HG02938 (cell line): ENCODE data around the gene BASP1.
"Not testable (repeated sequence)": the region's sequence is repeated elsewhere in the genome, so short reads cannot be mapped to it uniquely, and the experiment has no call there.

Source experiments
- ATAC-seq: cut with Tn5 transposase; IDR thresholded peaks from one replicate; pipeline ENCODE4 v1.9.1; 2021; ENCODE audit warnings: mild to moderate bottlenecking, moderate library complexity; ENCODE audit not compliant: unreplicated experiment

BASP1 gene

GRCh38 chr5:17287501-17288155 is 70.2 kb downstream of the BASP1 start:
- no peak for ATAC-seq

GRCh38 chr5:17288570-17288969 is 71.1 kb downstream of the BASP1 start:
- no peak for ATAC-seq

- ATAC-seq, result no peak
Measured at GRCh38 chr5:17289681-17290539, 72.5 kb downstream of the BASP1 start.

- ATAC-seq, result no peak
Measured at GRCh38 chr5:17290540-17290974, 73.1 kb downstream of the BASP1 start.

GRCh38 chr5:17292434-17293015 is 75.1 kb downstream of the BASP1 start:
- no peak for ATAC-seq

- no peak for ATAC-seq
Measured at GRCh38 chr5:17294639-17295311, 77.3 kb downstream of the BASP1 start.

- ATAC-seq, result no peak
Measured at GRCh38 chr5:17295671-17296070, 78.2 kb downstream of the BASP1 start.

GRCh38 chr5:17302106-17302505 is 84.7 kb downstream of the BASP1 start:
- ATAC-seq, result no peak

GRCh38 chr5:17302604-17303003 is 85.2 kb downstream of the BASP1 start:
- no peak for ATAC-seq

- ATAC-seq, result no peak
Measured at GRCh38 chr5:17304282-17304681, 86.9 kb downstream of the BASP1 start.

GRCh38 chr5:17305017-17305416 is 87.6 kb downstream of the BASP1 start:
- no peak for ATAC-seq

GRCh38 chr5:17305964-17306725 is 88.7 kb downstream of the BASP1 start:
- ATAC-seq, result no peak

- ATAC-seq, result no peak
Measured at GRCh38 chr5:17306726-17307091, 89.3 kb downstream of the BASP1 start.

GRCh38 chr5:17307440-17307839 is 90.0 kb downstream of the BASP1 start:
- ATAC-seq, result not testable (repeated sequence)

GRCh38 chr5:17308326-17309065 is 91.1 kb downstream of the BASP1 start:
- ATAC-seq, result no peak

GRCh38 chr5:17309462-17309861 is 92.0 kb downstream of the BASP1 start:
- no peak for ATAC-seq

GRCh38 chr5:17310502-17310901 is 93.1 kb downstream of the BASP1 start:
- ATAC-seq, result not testable (repeated sequence)

- ATAC-seq, result not testable (repeated sequence)
Measured at GRCh38 chr5:17311811-17312210, 94.4 kb downstream of the BASP1 start.

- ATAC-seq, result no peak
Measured at GRCh38 chr5:17312358-17312757, 94.9 kb downstream of the BASP1 start.

- peak; percentile 28 for ATAC-seq
Measured at GRCh38 chr5:17314907-17315471, 97.6 kb downstream of the BASP1 start.
